22Rv1 (cell line): ENCODE results near the gene GAGE12J.
"Not testable (repeated sequence)": the region's sequence is repeated elsewhere in the genome, so short reads cannot be mapped to it uniquely, and the experiment has no call there.

ENCODE experiments used
- ZFX ChIP-seq: fragments of 450-650 bp; IDR thresholded peaks from 2 replicates; pipeline ENCODE4 v1.6.1; 2017; ENCODE audit warnings: antibody characterized with exemption, borderline replicate concordance
- TF ChIP-seq, protein P1 (sequence below): fragments of 450-650 bp; IDR thresholded peaks from 2 replicates; pipeline ENCODE4 v1.5.1; 2017; ENCODE audit warnings: mild to moderate bottlenecking

DNA sequence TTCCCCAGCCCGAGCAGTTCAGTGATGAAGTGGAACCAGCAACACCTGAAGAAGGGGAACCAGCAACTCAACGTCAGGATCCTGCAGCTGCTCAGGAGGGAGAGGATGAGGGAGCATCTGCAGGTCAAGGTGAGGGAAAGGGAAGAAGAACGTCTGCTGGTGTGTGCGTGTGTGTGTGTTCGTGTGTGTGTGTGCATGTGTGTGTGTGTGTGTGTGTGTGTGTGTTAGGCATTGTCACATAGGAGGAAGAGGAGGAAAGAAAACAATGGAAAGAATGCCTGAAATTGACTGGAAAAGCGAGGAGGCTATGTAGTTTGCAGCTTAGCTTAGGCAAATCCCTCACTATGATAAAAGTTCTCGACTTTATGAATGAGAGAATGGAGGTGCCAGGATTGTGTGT is 1.9 kb downstream of the GAGE12J start:
- TF ChIP-seq, protein P1, sequence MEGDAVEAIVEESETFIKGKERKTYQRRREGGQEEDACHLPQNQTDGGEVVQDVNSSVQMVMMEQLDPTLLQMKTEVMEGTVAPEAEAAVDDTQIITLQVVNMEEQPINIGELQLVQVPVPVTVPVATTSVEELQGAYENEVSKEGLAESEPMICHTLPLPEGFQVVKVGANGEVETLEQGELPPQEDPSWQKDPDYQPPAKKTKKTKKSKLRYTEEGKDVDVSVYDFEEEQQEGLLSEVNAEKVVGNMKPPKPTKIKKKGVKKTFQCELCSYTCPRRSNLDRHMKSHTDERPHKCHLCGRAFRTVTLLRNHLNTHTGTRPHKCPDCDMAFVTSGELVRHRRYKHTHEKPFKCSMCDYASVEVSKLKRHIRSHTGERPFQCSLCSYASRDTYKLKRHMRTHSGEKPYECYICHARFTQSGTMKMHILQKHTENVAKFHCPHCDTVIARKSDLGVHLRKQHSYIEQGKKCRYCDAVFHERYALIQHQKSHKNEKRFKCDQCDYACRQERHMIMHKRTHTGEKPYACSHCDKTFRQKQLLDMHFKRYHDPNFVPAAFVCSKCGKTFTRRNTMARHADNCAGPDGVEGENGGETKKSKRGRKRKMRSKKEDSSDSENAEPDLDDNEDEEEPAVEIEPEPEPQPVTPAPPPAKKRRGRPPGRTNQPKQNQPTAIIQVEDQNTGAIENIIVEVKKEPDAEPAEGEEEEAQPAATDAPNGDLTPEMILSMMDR, result not testable (repeated sequence)
- not testable (repeated sequence) for TF ChIP-seq ZFX
